ENCODE results near the gene SLC9A5. TPM values are rescaled to one million over a fixed set of nuclear protein-coding genes. Genes with fewer than 3 reads are reported as not detected.

SLC9A5 gene
- total and polyA plus RNA-seq, 10 donors: 6.0 to 34.1 (median 18.2) TPM

GRCh38 chr16:67247192-67248072 lies 1.3 kb upstream of the SLC9A5 start, which contains the start of gene FHOD1:
FHOD1 (minus strand) TSS chr16:67247481; CDS start chr16:67247410, 71 bp downstream.
- DNase-seq: peak; percentile 99
- peaks cover 0 to 7% (median 0%) of the 10 kb centered on the region in 6 donors for H3K36me3 ChIP-seq
- peak within 1 kb of the TSS; percentile 89 to 96 (median 92) for H3K27ac ChIP-seq
- H3K9me3 ChIP-seq: no peaks in the 10 kb centered on the region
- intact Hi-C loops (cut with DNase I; ENCODE audit: low total_unique reads): no loop called here
- peak within 1 kb of the TSS; percentile 65 to 95 (median 93) for H3K4me3 ChIP-seq
- WGBS, 5 donors: 0 to 1% (median 0%) methylated on average over 32 to 60 of the region's 60 CpGs
- H3K4me1 ChIP-seq: peaks cover 37 to 88% (median 65%) of the 10 kb centered on the region in 6 donors
- TF ChIP-seq POLR2A (IDR thresholded peaks at IDR 0.05): peak in 2 of 3 donors; percentile 51 to 91
- peak; percentile 90 to 98 (median 97) for TF ChIP-seq POLR2AphosphoS5 (IDR thresholded peaks at IDR 0.05)
- peak in 5 of 11 experiments; percentile 11 to 38 (median 22) for TF ChIP-seq CTCF (IDR thresholded peaks at IDR 0.05 in 8 of 11, conservative IDR thresholded peaks at IDR 0.05 in 3 of 11)
- H3K27me3 ChIP-seq (replicated peaks in 1 of 7): peaks cover 0 to 30% (median 7%) of the 10 kb centered on the region in 7 donors

GRCh38 chr16:67248073-67248400 lies 742 bp upstream of the SLC9A5 start:
- Histone ChIP-seq H3K27ac (peak overlapping the region in 6 of 8 donors; percentile 92 to 96 (median 92)), H3K36me3 (peaks cover 0 to 5% (median 0%) of the 10 kb centered on the region in 6 donors), H3K4me1 (peaks cover 32 to 87% (median 60%) of the 10 kb centered on the region in 6 donors), H3K27me3 (replicated peaks in 1 of 7) (peaks cover 0 to 30% (median 7%) of the 10 kb centered on the region in 7 donors), H3K9me3 (no peaks in the 10 kb centered on the region), H3K4me3 (peak overlapping the region; percentile 45 to 95 (median 92))
- no peak for DNase-seq
- intact Hi-C loops (cut with DNase I; ENCODE audit: low total_unique reads): no loop called here
- no peak for TF ChIP-seq POLR2AphosphoS5 (IDR thresholded peaks at IDR 0.05)
- TF ChIP-seq CTCF (IDR thresholded peaks at IDR 0.05 in 8 of 11, conservative IDR thresholded peaks at IDR 0.05 in 3 of 11): no peak
- TF ChIP-seq POLR2A (IDR thresholded peaks at IDR 0.05): no peak
- WGBS, 5 donors: 3 to 17% (median 7%) methylated on average over 6 to 7 of the region's 7 CpGs

- Histone ChIP-seq H3K36me3 (peaks cover 0 to 5% (median 0%) of the 10 kb centered on the region in 6 donors), H3K4me3 (peak overlapping the region; percentile 45 to 95 (median 92)), H3K4me1 (peaks cover 23 to 73% (median 47%) of the 10 kb centered on the region in 6 donors), H3K27ac (peak overlapping the region in 5 of 8 donors; percentile 92 to 96 (median 92)), H3K27me3 (replicated peaks in 1 of 7) (peaks cover 0 to 30% (median 7%) of the 10 kb centered on the region in 7 donors), H3K9me3 (no peaks in the 10 kb centered on the region)
- no peak for DNase-seq
- intact Hi-C loops (cut with DNase I; ENCODE audit: low total_unique reads): no loop called here
- TF ChIP-seq POLR2A (IDR thresholded peaks at IDR 0.05) (no peak), POLR2AphosphoS5 (IDR thresholded peaks at IDR 0.05) (no peak), CTCF (IDR thresholded peaks at IDR 0.05 in 8 of 11, conservative IDR thresholded peaks at IDR 0.05 in 3 of 11) (no peak)
- 25 to 34% (median 28%) methylated on average over 18 to 22 of the region's 22 CpGs for WGBS, 5 donors
Measured at GRCh38 chr16:67249178-67250044, 632 bp downstream of the SLC9A5 start.
